ENCODE data around the gene CSNK1A1L. TPM values are rescaled to one million over a fixed set of nuclear protein-coding genes. Genes with fewer than 3 reads are reported as not detected.

CSNK1A1L gene
- not detected in 2 replicates for total RNA-seq

- DNase-seq (ENCODE audit: low read depth, low spot score) = no peak
These were observed at the start of gene CSNK1A1L for GRCh38 chr13:37105251-37105714. TSS of gene CSNK1A1L (minus strand) at chr13:37105664. CDS start at chr13:37105256, 408 bp downstream.

DNA sequence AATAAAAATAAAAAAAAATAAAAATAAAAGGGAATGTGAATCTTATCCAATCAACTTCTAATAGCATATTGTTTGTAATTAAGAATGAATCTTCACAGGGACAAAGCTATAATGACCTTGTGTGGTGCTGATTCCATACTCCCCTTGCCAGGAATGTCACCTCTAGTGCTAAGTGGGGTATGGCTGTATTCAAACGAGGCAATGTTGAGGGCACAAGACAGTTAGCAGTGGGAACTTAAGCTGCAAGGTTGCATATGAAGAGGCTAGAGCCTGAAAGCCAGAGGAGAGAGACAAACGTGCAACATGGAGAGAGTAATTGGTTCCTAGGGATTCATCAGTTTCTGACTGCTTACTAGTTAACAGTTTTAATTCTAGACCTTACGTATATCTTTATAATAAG lies 43.9 kb upstream of the CSNK1A1L start:
- no peak for DNase-seq (ENCODE audit: low read depth, low spot score)

DNA sequence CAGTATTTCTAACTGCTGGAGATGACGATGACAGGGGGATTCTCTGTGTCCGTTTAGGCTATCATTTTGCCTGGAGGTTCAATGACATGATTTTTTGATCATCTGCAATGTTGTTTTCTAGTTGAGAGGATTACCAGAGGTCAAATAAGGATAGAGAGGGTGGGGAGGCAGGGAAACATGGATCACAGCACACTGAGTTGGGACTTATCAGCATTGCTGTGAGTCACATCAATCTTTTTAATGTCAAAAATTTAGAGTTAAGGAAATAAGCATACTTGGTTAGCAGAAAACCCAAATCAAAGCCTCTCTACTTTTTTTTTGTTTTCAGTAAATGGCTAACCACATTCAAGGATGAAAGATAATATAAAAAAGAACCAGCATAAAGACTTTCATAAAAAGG lies 43.0 kb upstream of the CSNK1A1L start:
- DNase-seq (ENCODE audit: low read depth, low spot score) = no peak

GRCh38 chr13:37144661-37145060 lies 39.2 kb upstream of the CSNK1A1L start:
- DNase-seq (ENCODE audit: low read depth, low spot score) = no peak

- DNase-seq (ENCODE audit: low read depth, low spot score) = peak; percentile 39
These were observed 38.4 kb upstream of the CSNK1A1L start for GRCh38 chr13:37143911-37144310.

DNA sequence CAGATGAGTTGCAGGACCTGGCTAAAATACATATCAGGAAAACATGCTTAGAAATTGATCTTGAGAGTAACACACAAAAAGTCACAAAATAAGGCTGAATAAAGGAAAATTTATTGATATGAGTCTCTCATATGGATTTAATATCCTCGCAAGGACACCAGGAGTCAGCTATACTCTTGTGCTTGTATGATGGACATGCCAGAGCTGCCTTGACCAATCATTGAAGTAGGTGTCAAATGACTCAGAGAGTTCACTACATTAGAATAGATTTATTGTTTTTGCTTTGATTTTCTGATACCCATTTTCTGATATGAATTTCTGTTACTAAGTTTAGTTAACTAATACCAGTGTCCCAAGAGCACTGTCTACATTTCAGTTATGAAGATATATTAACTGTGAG lies 37.4 kb upstream of the CSNK1A1L start:
- DNase-seq (ENCODE audit: low read depth, low spot score) = no peak

GRCh38 chr13:37141011-37141410 lies 35.5 kb upstream of the CSNK1A1L start:
- no peak for DNase-seq (ENCODE audit: low read depth, low spot score)

DNA sequence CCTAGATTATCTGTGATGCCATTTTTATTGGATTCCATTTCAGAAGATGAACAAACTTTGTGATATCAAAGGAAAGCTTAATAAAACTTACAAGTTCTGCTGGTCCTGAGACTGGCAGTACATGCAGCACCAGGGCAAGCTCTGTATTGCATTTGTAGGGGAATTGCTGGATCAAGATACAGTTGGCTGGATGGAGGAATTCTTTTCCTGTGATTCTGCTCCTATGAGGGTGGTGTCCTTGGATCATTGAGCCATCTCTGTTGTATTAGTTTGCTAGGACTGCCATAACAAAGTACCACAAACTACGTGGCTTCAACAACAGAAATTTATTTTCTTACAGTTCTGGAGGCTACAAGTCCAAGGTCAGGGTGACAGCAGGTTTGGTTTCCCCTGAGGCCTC lies 33.9 kb upstream of the CSNK1A1L start:
- no peak for DNase-seq (ENCODE audit: low read depth, low spot score)

- no peak for DNase-seq (ENCODE audit: low read depth, low spot score)
These were observed 33.5 kb upstream of the CSNK1A1L start for GRCh38 chr13:37138926-37139325.

- DNase-seq (ENCODE audit: low read depth, low spot score) = no peak
These were observed 32.7 kb upstream of the CSNK1A1L start for GRCh38 chr13:37138169-37138568.

DNA sequence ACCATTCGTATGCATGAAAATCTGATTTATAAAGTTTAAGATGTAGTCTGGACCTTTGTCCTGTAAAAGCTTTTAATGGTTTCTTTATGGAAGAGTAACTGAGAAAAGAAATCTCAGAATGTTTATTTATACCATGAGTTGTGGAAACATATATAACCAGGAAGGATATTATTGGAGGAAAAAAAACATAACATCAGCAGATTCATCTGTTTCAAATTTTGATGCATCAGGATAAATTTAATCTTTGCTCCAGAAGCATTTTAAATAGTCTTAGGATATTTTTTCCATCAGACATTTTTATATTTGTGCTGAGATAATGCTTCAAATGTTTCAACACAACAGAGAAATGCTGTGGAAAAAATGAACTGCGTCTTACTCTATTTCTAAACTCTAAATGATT lies 31.2 kb upstream of the CSNK1A1L start:
- DNase-seq (ENCODE audit: low read depth, low spot score) = no peak

DNA sequence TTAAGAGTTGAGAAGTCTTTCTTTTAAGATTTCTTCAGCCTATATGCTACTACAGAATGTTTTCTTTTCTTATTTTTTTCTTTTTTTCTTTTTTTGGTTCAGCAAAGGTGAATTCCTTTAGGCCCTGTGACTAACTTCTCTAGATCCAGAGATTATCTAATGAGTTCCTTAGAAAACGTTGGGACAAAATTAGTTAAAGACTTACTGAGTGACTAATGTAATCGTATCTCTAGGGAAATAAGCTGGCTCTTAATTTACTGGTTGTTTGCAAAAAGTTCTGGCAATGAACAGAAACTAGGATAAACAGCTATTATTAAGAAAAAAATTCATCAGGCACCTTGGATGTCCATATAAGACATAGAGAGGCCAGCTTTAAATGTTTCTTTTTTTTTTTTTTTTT lies 30.7 kb upstream of the CSNK1A1L start:
- no peak for DNase-seq (ENCODE audit: low read depth, low spot score)

- DNase-seq (ENCODE audit: low read depth, low spot score) = peak; percentile 61
These were observed 29.1 kb upstream of the CSNK1A1L start for GRCh38 chr13:37134411-37135041.

- no peak for DNase-seq (ENCODE audit: low read depth, low spot score)
These were observed 26.7 kb upstream of the CSNK1A1L start for GRCh38 chr13:37132211-37132610.

DNA sequence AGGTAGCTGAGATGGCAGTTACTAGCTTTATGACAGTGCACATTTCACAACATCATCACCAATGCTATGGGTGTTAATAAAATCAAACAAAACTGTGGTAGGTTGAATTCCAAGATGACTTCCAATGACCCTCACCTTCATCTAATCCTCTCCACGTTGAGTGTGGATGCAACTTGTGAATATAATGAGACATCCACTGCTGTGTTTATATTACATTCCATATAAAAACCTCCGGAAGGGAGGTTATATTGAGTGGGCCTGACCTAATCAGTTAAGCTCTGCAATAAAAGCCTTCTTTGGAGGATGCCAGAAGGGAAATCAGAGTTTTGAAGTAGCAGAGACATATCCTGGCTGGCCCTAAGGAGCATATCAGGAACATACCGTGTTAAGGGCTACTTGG lies 25.6 kb upstream of the CSNK1A1L start:
- no peak for DNase-seq (ENCODE audit: low read depth, low spot score)

DNA sequence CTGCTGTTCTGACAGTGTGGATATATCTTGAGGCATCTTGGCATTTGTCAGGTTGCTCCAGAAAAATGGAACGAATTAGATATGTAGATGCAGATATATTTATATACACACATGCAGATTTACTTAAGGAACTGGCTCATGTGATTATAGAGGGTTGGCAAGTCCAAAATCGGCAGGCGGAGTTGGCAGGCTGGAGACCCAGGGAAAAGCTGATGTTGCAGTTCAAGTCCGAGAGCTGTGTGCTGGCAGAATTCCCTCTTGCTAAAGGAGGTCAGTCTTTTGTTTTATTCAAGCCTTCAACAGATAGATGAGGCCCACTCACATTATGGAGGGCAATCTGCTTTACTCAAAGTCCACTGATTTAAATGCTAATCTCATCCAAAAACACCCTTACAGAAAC lies 24.4 kb upstream of the CSNK1A1L start:
- no peak for DNase-seq (ENCODE audit: low read depth, low spot score)

DNA sequence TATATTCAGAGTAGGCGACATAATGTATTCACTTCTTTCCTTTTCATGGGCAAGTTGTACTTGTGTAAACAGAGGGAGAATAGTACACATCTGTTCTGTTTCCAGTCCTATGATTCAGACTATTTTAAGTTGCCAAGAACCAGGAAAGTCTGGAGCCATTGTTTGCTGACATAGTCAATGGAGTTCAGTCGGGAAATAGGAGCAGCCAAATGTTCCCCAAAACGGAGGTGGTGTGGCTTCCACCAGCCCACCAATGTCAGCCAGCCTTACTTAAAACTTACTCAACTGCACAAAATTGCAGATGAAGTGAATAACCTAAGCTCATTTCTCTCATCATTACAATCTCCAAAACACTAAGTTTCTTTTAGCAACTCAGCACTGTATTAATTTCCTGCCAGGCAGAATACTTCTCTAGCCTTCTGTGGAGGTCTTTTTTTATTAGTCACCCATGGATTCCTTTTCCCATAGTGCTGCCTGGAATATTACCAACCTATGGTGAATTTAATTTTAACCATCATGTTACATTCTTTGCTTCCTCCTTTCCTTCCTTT lies 22.3 kb upstream of the CSNK1A1L start:
- peak; percentile 90 for DNase-seq (ENCODE audit: low read depth, low spot score)

DNA sequence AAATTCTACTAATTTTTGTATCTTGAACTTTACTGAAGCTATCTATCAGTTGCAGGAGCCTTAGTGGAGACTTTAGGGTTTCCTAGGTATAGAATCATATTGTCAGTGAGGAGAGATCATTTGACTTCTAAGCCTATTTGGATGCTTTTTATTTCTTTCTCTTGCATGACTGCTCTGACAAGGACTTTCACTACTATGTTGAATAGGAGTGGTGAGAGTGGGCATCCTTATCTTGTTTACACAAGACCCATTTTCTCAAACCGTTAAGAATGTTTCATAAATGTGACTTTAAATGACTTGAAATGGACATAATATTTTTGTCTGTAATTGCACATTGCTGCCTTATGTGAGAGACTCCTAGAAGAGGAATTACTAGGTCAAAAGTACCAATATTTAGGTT lies 17.9 kb upstream of the CSNK1A1L start:
- DNase-seq (ENCODE audit: low read depth, low spot score) = no peak

GRCh38 chr13:37118016-37118415 lies 12.6 kb upstream of the CSNK1A1L start:
- no peak for DNase-seq (ENCODE audit: low read depth, low spot score)

DNA sequence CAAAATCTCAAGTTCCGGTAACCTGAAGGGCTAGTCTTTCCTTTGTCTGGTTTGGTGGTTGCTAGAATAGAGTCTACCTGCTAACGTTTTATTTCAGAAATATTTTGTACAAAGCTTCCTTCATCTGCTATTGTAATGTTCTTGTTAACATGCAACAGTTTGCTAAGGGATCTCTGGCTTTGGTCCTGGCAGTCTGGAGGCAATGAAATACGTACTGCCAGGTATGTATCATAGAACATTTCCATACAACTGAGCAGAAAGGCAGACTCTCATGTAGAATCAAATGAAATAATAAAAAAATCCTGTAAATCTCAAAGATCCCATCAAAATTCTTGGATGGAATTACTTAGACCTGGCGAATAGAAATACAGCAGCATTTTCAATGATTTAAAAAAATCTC lies 8.8 kb upstream of the CSNK1A1L start:
- no peak for DNase-seq (ENCODE audit: low read depth, low spot score)

- DNase-seq (ENCODE audit: low read depth, low spot score) = no peak
These were observed 8.1 kb upstream of the CSNK1A1L start for GRCh38 chr13:37113534-37113933.

DNA sequence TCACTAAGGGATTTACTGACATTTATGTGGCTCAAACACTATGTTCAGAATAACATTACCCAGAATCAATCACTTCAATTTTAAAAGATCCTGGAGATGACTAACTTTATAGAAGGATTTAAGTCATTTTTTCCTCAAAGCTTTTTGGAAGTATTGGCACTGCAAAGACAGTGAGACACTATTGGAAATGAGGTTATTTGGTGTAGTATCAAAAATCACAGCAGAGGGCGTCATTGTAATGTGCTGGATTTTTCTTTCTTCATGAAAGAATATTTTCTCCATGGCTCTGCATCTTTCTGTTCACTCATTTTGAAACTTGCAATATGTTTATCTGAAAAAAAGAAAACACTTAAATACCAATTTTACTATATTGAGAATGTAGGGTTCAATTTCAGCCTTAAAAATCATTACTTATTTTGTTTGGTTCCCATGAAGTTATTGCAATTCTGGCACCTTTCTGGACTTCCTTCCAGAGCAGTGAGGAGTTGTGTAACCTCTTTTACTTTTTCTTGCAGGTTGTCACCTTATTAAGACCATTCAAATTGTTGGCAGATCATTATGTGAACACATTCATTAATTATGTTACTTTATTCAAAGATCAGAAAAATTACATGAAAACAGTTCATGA lies 3.7 kb upstream of the CSNK1A1L start:
- peak; percentile 19 for DNase-seq (ENCODE audit: low read depth, low spot score)

GRCh38 chr13:37107868-37108267 lies 2.4 kb upstream of the CSNK1A1L start:
- no peak for DNase-seq (ENCODE audit: low read depth, low spot score)

Data from pulmonary artery endothelial cell (primary cell).